ENCODE measurements around the gene POLR1E. TPM values are rescaled to one million over a fixed set of nuclear protein-coding genes. Genes with fewer than 3 reads are reported as not detected.

The POLR1E gene
- total RNA-seq, 1 donor from 2014 or later, result 29.3 TPM

DNA sequence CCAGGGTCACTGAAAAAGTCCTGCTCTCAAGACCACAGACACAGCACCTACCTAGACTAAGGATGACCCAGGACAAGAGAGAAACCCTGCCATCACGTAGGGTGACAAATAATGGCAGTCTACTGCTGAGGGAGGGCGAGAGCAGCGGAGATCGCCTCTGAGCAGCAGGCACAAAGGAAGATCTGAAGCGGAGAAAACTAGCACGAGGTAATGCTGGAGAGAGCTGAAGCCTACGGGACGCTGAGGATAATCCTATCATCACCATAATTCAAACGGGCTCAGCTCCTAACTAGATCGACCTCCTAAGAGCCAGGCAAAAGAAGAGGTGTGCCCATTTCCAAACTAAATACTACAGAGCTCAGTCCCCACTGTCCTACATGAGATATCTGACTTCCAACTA lies 49.2 kb downstream of the POLR1E start:
- no peak for DNase-seq

DNA sequence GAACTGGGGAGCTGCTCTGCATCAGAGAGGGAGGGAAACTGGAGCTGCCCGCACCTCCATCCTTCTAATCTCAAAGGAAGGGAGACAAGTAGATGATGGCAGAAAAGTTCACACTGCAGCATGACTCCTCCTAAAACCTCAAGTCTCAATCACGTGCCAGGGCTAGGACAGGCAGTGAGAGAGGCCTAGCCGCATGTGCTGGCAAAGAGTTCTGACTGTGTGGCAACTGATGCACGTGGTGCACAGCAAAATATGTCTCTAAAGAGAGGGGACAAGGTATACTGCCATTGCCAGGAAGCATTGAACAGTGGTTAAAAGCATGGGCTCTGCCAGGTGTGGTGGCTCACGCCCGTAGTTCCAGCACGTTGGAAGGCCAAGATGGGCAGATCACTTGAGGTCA lies 52.4 kb downstream of the POLR1E start:
- no peak for DNase-seq

DNA sequence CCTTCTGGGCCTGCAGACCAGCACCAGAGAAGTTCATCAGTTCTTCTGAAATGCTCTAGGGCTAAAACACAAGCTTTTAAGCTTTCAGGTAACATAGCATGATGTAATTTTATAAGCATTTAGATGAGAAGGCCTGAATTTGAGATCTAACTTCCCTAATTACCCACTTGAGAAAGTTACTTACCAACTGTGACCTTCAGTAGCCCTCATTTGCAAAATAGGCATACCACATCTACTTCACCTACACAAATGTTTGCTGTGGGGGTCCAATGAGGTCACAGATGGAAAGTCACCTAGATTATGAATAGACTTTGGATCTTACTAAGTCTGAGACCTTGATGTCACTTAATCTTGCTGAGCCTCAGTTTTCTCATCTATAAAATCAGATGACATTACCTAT lies 53.9 kb downstream of the POLR1E start:
- DNase-seq, result no peak

DNA sequence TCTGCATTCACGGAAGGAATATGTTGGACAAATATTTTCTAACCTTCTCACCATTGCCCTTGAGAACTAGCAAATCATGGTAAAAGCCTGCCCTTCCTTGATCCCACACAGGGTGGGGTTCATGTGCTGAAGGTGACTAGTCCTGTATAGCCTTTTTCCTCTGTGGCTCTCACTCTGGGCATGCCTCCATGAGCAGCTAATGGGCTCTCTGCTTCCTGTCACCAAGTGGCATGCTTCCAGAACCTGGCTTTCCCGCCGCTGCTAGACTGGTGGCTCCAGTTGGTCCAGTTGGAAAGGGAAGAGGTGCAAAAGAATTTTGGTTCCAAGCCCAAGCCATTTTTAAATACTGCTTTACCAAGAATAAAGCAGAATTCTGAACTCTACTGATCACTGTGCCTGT lies 54.9 kb downstream of the POLR1E start:
- DNase-seq, result no peak

DNA sequence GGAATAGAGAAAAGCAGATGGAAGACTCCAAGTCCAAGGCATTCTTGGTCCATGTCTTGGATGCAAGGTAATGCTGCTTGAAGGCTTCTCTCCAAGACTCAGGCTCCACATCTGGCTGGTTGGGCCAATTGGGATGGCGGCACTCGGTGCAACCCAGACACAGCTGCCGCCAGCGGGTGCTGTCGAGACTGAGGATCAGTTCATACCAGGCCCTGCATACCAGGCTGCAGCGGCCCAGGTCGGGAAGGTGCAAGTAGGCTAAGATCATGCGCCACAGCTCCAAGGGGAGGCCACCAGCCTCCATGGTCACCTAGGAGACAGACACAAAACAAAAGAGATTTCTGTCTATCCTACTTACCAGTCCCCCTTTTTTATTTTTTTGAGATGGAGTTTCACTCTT lies 55.7 kb downstream of the POLR1E start:
- DNase-seq, result no peak

DNA sequence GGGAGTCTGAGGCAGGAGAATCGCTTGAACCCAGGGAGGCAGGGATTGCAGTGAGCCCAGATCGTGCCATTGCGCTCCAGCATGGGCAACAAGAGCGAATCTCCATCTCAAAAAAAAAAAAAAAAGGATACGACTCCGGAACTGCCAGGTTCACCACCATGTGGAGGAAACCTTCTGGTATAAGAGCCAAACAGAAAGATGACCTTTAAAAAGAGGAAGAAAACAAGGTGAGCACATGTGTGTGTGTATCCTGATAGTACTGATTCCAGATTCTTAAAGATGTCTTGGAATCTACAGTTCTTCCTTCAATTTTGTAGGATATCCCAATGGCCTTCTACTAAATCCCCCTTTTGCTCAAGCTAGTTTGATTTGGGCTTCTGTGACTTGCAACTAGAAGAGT lies 56.7 kb downstream of the POLR1E start:
- no peak for DNase-seq

DNA sequence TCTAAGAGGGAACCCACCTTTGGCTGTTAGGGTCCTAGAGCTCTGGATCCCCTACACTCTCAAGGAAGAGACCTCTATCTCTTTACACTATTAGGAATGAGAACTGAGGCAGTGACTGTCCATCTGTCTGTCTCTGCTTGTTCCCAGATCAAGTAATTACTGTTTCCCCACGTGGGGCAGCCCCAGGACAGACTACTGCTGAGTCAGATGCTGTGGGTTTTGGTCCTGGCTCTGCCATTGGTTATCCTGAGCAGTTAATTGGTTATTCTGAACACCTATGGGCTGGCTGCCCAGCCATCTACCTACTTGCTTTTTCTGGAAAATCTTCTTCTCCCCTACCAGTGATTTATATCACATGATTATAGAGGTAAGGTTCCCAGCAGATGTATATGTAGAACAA lies 57.1 kb downstream of the POLR1E start:
- DNase-seq, result no peak

DNA sequence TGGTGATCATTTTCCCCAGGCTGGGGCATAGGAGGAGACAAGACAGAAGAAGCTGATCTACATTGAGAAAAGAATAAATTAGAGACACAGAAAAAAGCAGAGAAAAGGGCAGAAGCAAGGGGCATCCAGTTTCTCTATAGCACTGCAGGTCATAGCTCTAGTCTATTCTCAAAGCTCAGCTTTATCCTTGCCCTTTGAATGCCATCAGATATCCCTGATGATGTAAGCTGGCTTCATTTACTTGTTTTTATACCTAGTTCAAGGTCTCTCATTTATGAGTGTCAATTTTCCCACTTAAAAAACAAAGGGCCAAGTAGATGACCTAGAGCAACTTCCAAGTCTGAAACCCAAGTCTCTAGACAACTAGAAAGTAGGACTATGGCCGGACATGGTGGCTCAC lies 57.7 kb downstream of the POLR1E start:
- no peak for DNase-seq

DNA sequence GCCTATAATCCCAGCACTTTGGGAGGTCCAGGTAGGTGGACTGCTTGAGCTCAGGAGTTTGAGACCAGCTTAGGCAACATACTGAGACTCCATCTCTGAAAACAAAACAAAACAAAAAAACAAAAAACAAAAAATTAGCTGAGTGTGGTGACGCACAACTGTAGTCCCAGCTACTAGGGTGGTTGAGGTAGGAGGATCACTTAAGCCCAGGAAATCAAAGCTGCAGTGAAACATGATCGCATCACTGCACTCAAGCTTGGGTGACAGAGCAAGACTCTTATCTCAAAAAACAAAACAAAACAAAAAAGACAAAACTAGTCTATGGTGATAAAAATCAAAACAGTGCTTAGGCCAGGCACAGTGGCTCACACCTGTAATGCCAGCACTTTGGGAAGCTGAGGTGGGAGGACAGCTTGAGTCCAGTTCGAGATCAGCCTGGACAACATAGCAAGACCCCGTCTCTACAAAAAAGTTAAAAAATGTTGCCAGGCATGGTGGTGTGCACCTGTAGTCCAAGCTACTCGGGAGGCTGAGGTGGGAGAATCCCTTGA lies 61.7 kb downstream of the POLR1E start:
- no peak for DNase-seq

DNA sequence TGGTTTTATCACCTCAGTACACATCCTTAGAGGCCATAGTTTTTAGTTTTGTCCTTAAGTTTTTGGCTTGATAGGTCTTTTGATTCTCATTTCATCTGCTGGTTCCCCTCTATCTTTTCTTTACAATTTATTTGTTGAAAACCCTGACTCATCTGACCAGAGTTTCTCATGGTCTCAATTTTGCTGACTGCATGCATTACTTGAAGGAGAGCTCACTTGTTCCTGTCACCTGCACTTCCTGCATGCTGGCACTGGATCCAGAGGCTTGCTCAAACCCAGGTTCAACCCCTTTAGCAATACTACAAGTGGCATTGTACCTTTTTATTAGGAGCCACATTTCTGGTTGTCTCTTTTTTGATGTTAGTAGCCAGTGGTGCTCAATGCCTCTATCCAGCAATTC lies 63.8 kb downstream of the POLR1E start:
- DNase-seq, result no peak

DNA sequence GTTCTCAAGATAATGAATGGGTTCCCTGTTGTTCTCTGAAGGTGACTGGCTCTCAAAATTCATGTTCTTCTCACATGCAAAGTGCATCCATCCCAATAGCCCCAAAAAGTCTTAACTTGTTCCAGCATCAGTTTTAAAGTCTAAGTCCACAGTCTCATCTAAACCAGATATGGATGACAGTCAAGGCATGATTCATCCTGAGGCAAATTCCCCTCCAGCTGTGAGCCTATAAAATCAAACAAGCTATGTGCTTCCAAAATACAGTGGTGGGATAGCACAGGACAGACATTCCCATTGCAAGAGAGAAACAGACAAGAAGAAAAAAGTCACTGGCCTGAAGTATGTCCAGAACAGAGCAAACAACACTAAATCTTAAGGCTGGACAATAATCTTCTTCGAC lies 65.0 kb downstream of the POLR1E start:
- DNase-seq, result no peak

DNA sequence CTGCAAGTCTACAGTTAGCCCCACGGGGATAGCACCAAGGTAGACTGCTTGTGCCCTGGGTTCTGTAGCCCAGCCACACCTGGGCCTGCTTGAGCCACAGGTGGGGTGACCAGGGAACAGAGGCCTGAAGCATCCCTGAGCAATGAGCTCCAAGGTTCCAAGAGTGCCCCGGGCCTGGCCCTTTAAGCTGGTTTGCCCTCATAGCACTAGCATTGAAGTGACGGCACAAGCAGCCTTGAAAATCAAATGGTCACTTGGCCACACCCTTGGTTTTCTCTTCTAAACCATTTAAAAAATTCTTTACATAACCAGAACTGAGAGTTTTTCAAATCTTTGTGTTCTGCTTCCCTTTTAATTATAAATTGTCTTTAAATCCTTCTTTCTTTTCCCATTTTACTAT lies 65.7 kb downstream of the POLR1E start:
- no peak for DNase-seq

DNA sequence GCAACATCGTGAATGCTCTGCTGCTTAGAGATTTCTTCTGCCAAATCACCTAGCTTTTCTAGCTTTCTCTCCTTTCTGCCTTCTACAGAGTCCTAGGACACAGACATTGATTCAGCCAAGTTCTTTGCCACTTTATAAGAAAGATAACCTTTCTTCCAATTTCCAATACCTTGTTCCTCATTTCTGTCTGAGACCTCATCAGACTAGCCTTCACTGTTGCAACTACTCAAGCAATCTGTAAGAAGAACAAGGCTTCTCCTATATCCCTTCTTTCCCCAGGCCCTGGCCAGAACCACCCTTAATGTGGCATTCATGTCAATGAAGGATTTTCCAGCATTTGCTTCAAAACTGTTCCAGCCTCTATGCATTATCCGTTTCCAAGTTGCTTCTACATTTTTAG lies 66.1 kb downstream of the POLR1E start:
- DNase-seq, result no peak

Other genes starting within 250 kb of the POLR1E start
- 113 TPM for gene GRHPR, start 63.3 kb upstream of the POLR1E start, total RNA-seq
- 20.8 TPM for gene ZBTB5, start 20.5 kb upstream of the POLR1E start, total RNA-seq
- 29.5 TPM for gene FBXO10, start 90.4 kb downstream of the POLR1E start, total RNA-seq
- gene TOMM5, start 106.6 kb downstream of the POLR1E start, total RNA-seq, result 46.6 TPM
- gene FRMPD1, start 165.0 kb downstream of the POLR1E start, total RNA-seq, result 3.3 TPM